ENCODE measurements around the gene RGS12. TPM values are rescaled to one million over a fixed set of nuclear protein-coding genes. Genes with fewer than 3 reads are reported as not detected.

The RGS12 gene
- total RNA-seq, 1 donor from 2014 or later: 107 TPM

DNA sequence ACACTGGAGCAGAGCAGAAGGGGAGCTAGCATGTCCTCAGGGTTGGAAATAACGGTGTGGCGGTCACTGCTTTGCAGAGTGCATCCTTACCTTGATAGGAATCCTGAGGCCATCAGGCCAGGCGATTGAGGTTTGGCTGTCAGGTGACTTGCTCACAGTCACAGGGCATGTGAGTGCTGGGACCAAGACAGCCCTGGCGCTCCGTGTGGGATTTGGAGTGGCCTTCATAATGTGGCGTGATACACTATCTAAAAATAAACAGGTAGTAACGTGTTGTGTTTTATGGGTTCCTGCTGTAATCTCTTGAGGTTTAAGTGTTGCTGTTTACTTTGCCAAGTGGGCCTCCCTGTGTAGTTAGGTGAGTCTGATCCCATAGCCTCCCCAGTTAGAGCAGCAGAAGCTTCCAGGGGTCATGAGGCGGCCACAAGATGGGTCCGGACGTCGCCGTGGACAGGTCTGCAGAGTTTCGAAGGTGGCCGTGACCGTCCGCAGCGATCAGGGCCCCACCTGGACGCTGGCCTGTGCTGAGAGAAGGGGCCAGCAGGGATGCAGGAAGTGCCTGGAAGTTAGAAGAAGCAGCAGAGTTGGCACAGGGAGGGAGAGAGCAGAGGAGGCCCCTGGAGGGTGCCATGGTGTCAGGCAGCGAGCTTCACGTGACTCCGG lies 27.7 kb downstream of the RGS12 start:
- no peak for DNase-seq
- H3K27ac Mint-ChIP-seq (ENCODE audit: unreplicated experiment): no peak overlapping the region
- peaks cover 9% of the 10 kb centered on the region for H3K4me1 Mint-ChIP-seq (ENCODE audit: low read depth, unreplicated experiment)
- H3K27me3 Mint-ChIP-seq (ENCODE audit: unreplicated experiment): peaks cover 3% of the 10 kb centered on the region
- no peak for TF ChIP-seq CTCF (IDR thresholded peaks at IDR 0.05; ENCODE audit: partially characterized antibody, unreplicated experiment)
- H3K9me3 Mint-ChIP-seq (ENCODE audit: unreplicated experiment): peaks cover 3% of the 10 kb centered on the region
- H3K4me3 Mint-ChIP-seq (ENCODE audit: unreplicated experiment): no peak overlapping the region
- H3K36me3 Mint-ChIP-seq (ENCODE audit: unreplicated experiment): peaks cover 12% of the 10 kb centered on the region

GRCh38 chr4:3321295-3321889 lies 28.6 kb downstream of the RGS12 start:
- Mint-ChIP-seq H3K9me3 (ENCODE audit: unreplicated experiment) (peaks cover 6% of the 10 kb centered on the region), H3K4me1 (ENCODE audit: low read depth, unreplicated experiment) (peaks cover 9% of the 10 kb centered on the region), H3K27ac (ENCODE audit: unreplicated experiment) (no peak overlapping the region), H3K36me3 (ENCODE audit: unreplicated experiment) (peaks cover 8% of the 10 kb centered on the region), H3K27me3 (ENCODE audit: unreplicated experiment) (peaks cover 3% of the 10 kb centered on the region), H3K4me3 (ENCODE audit: unreplicated experiment) (no peak overlapping the region)
- no peak for TF ChIP-seq CTCF (IDR thresholded peaks at IDR 0.05; ENCODE audit: partially characterized antibody, unreplicated experiment)
- DNase-seq: no peak

- Mint-ChIP-seq H3K4me3 (ENCODE audit: unreplicated experiment) (no peak overlapping the region), H3K4me1 (ENCODE audit: low read depth, unreplicated experiment) (peaks cover 9% of the 10 kb centered on the region), H3K36me3 (ENCODE audit: unreplicated experiment) (peaks cover 4% of the 10 kb centered on the region), H3K27ac (ENCODE audit: unreplicated experiment) (no peak overlapping the region), H3K9me3 (ENCODE audit: unreplicated experiment) (peaks cover 6% of the 10 kb centered on the region), H3K27me3 (ENCODE audit: unreplicated experiment) (peaks cover 3% of the 10 kb centered on the region)
- TF ChIP-seq CTCF (IDR thresholded peaks at IDR 0.05; ENCODE audit: partially characterized antibody, unreplicated experiment): no peak
- DNase-seq: no peak
These were observed 29.3 kb downstream of the RGS12 start for GRCh38 chr4:3322059-3322550.

DNA sequence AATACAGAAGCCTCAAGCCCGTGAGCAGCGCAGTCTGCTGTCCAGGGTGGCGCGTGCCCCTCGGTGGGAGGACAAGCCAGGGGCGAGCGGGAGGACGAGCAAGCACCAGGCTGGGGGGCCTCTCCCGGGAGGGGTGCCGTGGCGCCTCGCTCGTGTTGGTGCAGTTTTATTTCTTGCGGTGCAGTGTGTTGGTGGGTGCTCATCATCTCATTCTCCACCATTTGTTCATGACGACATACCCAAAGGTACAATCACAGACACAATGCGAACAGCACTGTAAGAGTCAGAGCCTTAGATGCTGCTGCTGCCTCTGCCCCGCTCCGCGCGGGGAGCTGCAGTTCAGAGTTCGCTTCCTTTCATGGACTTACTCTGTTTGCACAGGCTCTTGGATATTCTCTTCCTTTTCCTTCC lies 30.3 kb downstream of the RGS12 start:
- H3K27me3 Mint-ChIP-seq (ENCODE audit: unreplicated experiment): peaks cover 1% of the 10 kb centered on the region
- peaks cover 9% of the 10 kb centered on the region for H3K4me1 Mint-ChIP-seq (ENCODE audit: low read depth, unreplicated experiment)
- H3K27ac Mint-ChIP-seq (ENCODE audit: unreplicated experiment): no peak overlapping the region
- TF ChIP-seq CTCF (IDR thresholded peaks at IDR 0.05; ENCODE audit: partially characterized antibody, unreplicated experiment): no peak
- no peak for DNase-seq
- H3K36me3 Mint-ChIP-seq (ENCODE audit: unreplicated experiment): peaks cover 4% of the 10 kb centered on the region
- peaks cover 6% of the 10 kb centered on the region for H3K9me3 Mint-ChIP-seq (ENCODE audit: unreplicated experiment)
- H3K4me3 Mint-ChIP-seq (ENCODE audit: unreplicated experiment): no peak overlapping the region
